Stimulated activated CD8-positive, alpha-beta memory T cell treated with anti-CD3 and anti-CD28 coated beads, Interleukin-15, amount 100 ng/mL, for 48 hours (primary cell): Measurements from ENCODE around the gene FSTL4.
"Not testable (repeated sequence)": the region's sequence is repeated elsewhere in the genome, so short reads cannot be mapped to it uniquely, and the experiment has no call there.

Source experiments
- DNase-seq, 2 donors: peaks; one replicate each; pipeline ENCODE4 v3.0.0-alpha.2; 2020; ENCODE audit warnings: low read depth in 2 of 2

FSTL4 gene

DNA sequence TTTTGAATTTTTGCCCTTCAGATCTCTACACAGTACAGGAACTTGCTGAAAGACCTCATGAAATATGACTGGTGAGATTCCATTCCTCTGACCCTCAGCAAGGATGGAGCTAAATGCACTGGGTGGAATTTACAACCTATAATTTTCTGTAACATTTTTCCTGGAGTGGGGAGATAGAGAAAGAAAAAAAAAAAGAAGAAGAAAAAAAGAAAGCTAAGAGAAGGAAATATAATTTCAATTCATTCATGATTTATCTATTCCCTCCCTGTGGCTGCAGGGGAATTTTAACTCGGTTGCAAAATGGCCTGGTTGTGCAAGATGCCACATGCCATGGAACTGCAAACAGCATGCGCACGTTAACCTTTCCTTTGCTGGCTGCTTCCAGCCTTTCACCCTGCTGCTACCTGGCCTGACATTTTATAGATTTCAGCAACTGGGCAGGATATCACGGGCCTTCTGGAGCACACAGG lies 155.4 kb downstream of the FSTL4 start:
- no peak for DNase-seq

DNA sequence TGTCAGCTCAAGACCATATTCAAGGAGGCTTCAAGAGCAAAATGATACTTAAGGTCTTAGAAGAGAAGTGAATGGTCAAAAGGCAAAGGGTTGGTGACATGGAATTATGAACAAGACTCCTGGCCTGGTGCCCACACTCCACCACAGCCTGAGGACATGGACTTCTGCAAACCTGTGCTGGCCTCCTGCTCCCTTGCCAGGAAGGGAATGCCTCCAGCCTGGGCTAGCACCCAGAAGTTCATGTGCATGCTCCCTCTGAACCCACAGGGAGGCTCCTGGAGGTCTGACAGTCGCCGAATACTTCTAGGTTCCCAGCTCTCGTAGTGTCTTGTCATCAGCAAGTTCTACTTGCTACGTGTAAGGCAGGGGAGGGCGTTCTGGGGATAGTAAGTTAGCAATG lies 156.7 kb downstream of the FSTL4 start:
- DNase-seq = no peak

DNA sequence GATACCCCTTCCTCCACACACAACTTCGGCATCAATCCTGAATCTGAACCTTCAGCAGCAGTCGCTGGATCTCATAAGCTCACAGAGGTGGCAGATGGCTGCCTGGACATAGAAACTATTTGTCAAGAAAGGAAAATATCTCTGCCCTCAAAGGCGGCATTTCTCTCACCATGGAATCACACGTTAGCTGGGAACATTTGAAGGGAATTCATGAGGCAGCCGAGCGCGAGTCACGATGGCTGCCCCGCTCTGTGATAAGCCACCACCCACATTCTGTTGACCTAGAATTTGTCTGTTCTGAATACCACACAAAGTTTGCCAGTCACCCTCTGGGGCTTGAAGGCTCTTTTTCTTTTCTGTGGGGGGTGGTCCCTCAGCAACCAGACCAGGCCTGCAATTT lies 157.9 kb downstream of the FSTL4 start:
- no peak for DNase-seq

DNA sequence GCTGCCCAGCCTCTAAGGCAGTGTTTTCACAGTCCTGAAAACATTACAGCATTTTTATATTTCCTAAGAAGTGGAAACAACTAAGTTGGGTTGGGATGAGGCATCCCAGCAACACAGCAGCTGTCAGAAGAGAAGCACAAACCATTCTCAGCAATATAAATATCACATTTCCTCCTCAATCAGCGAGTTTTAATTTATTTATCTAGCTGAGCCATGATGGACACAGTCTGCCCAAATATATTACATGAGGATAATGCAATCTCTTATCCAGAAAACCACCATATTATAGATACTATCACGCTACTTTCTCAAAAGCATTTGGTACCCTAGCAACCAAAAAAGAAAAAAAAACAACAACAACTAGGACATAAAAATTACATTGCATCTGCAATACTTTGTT lies 158.5 kb downstream of the FSTL4 start:
- DNase-seq = no peak

DNA sequence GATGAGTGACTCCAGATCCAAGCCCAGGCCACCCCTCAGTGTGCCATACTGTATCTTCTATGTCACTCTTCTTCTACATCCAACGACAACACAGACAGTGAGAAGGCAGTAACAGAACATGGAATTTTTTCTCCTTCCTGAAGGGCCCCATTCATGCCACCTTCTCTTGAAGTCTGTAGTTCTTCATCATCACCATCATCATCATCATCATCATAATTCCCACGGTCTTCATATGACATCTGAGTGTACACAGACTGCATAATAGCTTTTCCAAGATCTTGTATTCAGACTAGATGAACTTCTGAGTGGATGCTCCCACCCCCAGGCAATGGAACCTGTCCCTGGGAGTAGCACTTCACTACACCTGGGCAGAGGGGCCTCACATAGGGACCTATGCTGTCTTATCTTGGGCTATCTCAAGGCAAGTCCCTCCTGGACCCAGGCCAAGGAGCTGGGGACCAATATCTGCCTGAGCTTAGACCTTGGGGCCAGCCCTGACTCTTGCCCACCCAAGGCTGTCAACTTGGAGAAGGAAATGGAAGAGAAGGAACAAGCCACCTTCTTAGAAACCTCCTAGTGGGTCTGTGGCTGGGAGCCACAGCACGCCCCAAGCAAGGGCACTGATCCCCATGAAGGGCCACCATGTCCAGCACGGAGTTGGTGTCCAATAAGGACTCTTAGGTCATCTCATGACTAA lies 159.1 kb downstream of the FSTL4 start:
- no peak for DNase-seq

DNA sequence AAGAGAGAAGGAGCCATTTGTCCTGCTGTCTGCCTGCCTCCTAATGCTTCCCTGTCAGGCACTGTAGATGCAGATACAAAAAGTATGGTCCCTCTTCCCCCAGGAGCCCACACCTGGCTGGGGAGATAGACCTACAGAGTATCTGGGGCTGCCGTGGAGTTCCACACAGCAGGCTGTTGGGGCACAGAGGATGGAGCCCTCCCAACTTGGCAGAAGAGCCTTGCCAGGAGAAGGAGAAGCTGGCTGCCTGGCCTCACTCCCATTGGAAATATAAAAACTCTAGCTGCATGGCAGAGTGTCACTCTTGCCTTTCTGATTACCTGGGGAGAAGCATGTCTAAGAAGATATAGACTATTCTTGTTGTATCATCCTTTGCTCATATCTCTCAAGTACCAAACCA lies 160.4 kb downstream of the FSTL4 start:
- no peak for DNase-seq

DNA sequence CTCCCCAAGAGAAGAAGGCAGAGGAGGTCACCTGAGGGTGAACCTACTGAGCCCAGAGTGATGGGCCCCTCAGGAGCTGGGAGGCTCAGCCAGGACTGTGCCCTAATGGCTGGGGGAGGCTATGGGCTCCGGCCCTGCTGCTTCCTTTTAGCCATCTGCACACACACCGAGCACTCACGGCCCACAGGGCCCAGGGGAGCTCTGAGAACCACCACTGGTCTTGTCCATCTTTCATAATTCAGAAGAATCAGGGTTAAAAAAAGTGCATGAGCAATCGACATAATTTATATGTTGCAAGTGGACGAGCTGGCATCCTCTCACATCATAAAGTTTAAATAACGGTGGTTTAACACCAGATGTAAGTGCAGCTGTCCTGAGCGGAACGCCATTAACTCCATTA lies 162.1 kb downstream of the FSTL4 start:
- DNase-seq = no peak

DNA sequence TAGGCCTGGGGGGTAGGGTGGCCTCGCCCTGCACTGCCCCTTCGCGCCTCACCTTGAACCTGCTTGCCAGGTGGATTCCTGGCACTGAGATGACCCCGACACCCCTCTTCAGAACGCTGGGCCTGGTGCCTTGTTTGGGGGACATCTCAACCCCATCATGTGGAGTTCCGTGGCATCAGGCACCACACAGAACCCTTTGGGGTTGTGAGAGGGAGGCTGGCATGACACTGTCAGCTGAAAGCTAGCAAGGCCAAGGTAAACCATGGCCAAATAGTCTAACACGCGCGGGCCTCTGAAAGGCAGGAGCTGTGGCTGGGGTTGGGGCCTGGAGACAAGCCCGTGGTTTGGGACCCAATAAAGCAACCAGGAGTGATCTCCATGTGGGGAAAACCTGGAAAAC lies 163.2 kb downstream of the FSTL4 start:
- no peak for DNase-seq

DNA sequence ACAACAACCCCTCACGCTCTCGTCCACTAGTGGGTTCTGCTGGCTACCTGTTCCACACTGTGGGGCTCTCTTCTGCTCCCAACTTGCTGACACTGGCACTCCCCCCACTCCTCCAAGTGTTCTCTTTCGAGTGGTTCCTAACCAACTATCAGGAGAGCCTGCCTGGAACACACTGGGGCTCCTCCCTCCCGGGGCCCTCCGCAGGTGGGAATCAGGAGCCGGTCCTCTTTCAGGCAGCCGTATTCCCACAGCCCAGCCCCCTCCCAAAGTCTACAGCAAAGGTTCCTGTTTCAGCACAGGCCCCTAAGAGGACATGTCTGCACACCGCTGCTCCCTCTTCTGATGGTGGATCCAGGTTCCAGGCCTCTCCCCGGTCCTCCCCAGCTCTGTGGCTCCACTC lies 165.9 kb downstream of the FSTL4 start:
- no peak for DNase-seq

DNA sequence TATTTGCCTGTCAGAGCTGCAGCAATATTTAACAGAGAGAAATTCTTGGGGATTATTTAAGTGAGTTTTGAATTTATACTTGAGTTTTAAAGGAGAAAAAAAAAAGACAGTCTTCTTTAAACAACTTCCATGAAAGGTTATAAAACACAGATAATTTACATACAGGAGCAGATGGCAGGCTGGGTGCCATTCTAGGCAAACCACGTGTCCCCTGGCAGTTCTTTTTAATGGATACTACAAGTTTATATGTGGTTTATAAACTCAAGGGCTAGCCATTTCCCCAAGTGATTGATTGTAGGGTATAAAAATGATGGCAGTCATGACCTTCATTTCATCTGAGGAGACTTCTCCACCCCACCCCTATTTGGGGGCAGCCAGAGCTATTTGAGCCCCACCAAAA lies 166.6 kb downstream of the FSTL4 start:
- DNase-seq = no peak

DNA sequence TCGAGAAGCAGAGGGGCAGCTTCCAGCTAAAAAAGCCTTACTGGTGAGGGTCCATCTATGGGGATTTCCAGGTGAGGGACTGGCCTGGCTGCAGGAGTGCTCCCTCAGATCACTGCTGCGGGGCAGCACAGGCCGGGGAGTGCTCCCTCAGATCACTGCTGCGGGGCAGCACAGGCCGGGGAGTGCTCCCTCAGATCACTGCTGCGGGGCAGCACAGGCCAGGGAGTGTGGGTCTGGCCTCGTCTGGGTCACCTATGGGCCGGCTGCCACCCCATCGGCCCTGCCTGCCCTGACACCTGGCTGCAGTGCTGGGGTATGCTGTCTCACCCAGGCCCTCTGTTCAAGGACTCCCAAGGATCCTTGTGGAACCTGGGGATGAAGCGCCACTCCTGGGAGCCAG lies 167.1 kb downstream of the FSTL4 start:
- not testable (repeated sequence) for DNase-seq

DNA sequence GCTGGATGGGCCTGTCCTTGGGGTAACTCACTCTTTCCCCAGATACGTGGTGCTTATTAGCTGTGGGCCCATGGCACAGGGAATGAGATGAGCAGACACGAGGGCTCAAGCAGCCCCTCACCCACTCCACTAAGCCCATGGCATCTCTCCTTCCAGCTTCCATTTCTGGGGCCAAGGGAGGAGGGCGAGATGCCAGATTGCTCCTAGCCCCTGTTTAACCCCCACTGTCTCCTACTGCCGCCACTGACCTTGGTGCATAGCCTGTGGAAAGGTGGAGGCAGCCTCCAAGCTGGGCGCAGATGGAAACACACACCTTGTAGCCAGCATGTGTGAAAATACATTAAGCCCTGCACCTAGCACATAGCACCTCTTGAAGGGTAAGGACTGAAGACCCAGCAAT lies 167.6 kb downstream of the FSTL4 start:
- no peak for DNase-seq

DNA sequence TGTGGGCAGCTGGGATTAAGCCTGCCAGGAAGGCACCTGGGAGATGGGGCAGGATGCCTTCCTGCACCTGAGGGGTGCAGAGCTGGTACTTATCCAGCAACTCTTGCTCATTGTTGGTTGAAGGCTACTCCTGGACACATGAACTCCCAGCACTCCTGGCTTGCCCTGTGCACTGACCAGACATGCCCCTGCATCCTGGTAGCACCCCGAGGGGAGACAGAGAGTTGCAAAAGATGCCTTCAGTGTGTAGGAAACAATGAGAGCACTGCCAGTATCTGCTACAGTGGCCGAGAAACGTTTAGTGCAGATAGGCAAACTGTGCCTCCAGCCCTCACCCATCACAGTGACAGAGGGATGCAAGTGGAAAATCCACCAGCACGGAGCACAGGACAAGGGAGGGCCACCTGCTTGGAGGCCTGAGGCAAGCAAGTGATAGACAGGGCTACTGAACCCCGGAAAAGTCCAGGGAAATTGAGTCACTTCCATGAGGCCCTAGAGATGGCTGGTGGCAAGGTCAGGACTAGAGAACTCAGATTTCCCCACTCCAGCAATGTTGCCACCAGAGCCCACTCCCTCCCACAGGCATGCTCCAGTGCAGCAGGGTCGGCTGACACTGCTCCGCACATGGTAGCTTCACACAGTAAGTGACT lies 171.1 kb downstream of the FSTL4 start:
- no peak for DNase-seq

DNA sequence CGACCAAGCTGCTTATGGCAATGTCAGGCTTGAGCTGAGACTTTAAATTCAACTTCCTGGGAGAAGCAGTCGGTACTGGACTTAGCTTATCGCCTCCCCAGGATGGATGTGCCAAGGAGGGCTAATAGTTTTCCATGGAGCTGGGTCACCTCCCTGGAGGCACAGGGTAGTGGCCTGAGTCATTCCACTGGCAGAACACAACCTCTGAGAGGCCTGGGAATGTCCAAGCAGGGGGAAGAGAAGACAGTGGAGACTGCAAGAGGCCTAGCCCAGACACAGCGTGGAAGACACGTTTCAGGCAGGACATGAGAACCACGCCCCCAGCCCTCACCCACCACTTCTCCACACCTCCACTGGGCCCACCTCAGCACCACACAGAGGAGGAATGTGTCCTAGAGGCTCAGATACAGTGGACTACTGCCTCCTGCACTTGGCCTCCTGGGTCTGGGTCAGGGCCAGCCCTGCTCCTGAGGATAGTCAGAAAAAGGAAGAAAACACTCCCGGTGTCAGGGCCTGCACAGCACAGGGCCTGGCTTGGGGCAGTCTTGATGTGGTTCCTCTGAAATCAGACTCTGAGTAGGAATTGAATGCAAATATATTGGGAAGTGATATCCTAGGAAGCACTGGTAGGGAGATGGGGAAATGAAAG lies 171.8 kb downstream of the FSTL4 start:
- DNase-seq = no peak

DNA sequence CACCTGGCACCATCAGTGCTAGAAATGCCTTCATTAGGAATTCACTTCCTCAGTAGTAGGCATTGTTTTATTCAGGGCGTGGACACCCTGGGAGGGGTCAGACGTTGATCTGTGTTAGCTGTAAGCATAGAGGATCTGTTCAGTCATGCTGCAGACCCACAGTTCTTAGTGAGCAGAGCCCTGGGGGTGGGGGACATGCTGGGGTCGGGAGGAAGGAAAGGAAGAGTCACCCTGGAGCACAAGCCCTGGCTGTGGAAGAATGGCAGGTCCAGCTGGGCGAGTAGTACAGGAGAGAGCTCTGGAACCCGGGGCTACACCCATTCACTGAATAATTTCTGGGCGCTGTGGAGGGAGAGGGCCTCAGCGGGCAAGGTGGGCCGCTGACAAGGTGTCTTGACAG lies 172.5 kb downstream of the FSTL4 start:
- no peak for DNase-seq

DNA sequence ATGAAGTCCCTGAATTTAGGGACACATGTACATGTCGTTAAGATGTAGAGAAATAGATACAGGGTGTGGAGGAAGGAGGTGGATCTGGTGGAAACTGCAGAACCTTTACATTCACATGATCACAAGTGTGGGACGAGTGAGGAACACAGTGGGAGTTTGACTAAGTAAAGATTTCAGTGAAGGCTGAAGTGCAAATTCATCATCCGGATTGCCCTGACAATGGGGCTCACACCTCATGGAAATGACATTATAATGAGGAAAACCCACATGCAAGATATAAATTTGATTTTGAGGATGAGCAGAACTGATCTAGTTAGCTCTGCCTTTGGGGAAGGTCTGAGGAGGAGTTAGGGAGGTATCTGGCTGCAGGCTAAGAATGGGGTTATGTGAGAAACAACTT lies 173.9 kb downstream of the FSTL4 start:
- DNase-seq = no peak

DNA sequence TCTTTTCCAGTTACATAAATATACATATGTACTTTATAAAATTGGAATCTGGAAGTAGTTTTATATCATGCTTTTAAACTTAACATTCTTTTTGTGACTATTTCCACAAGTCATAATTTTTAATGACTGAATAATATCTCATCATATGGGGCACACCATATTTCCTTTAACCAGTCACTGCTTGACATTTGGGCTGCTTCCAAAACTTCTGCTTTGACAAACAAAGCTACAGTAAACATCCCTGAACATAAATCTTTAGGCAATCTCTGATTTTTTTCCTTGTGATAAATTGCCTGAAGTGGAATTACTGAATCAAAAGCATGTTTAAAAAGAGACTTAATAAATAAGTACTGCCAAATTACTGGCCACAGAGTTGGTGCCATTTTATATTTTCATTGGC lies 178.0 kb downstream of the FSTL4 start:
- no peak for DNase-seq

DNA sequence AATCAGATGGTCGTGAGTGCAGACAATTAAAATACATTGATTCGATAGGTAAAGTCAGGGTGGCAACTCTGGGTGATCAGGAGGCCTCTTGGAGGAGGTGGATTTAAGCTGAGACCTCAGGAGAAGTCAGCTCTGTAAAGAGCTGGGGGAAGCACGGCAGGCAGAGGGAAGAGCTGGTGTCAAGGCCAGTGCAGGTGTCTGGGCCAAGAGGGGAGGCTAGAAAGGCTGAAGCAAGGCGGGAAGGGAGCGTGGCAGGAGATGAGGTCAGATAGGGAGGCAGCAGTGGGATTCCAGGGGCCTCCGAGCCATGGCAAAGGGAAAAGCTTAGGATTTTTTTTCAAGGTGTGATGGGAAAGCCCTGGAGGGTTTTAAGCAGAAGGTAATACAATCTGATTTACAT lies 178.7 kb downstream of the FSTL4 start:
- no peak for DNase-seq

DNA sequence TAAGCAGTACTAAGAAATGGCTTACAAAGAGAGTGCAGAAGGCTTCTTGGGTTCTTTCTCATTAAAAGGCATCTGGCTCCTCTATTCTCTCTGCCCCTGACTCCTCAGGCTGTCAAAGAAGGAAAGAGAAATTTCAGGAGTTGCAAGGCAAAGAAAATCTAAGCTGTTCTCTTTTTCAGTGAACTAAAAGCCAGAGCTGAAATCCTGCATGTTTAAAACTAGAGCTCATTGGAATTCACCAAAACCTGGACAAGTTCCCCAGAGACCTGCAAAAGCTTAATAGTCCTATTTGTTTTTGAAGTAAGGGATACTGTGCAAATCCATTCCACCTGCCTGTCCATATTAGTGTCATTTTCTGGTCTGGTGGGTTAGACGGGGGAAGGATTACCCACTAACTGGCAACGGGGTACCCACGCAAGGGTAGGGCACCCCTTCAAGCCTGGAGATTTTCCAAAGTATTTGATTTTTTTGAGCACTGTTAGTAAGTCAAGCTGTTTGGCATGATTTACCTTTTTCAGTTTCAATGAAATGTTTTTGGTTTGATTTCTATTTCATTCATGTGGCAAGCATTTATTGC lies 179.3 kb downstream of the FSTL4 start:
- no peak for DNase-seq

DNA sequence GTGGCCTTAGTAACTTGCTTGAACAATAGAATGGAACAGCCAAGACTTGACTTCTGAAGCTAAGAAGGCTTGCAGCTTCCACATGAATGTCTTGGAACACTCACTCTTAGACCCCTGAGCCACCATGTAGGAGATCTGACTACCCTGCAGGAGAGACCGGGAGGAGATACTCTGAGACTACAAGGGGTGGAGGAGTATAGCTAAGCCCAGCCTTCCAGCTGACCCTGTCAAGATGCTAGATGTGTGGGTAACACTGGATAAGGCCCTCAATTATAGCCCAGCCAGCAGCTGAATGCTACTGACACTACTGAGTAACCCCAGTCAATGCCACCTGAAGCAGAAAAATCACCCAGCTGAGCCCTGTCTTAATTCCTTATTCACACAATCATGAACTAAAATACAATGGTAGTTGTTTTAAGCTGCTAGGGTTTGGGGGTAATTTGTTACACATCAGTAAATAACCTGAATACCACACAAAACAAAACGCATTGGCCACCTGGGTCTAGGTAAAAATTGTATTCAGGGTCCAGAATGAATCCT lies 180.9 kb downstream of the FSTL4 start:
- DNase-seq = no peak

DNA sequence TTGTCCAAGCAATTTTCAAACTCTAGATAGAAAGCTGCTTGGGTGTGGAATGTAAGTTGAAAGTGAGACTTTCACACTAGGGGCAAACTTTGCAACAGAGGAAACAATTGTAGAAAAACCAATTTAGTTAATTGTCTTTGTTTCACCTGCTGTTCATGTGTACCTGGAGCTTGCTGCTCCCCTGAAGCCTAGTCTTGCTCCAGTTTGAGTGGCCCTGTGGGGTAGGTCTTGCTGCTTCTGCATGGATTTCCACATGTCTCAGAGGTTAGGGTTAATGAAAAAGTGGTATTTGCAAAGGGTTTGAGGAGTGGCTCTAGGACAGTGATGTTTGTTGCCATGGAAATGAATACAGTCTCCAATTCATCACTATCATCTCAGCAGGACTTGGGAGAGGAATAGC lies 182.2 kb downstream of the FSTL4 start:
- no peak for DNase-seq

DNA sequence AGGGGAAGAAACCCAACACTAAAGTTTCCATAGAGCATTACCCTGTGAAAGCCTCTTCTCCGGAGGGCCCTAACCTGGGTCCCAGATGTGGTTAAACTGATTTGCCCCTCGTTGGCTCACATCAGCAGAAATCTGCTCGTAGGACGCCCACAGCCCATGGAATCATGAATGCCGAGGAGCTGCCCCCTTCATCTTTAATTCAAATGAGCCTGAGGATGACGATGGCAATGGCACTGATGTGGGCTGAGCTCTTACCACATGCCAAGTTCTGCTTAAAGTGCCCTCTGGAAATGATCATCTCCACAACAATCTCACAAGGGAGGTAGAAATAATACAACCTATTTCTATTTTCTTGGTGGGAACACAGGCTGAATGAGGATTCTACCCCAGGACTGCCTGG lies 183.3 kb downstream of the FSTL4 start:
- no peak for DNase-seq
